Measurements from ENCODE around the gene CYS1. TPM values are rescaled to one million over a fixed set of nuclear protein-coding genes. Genes with fewer than 3 reads are reported as not detected.

The CYS1 gene
- total RNA-seq, 1 experiment from 2014 or later, result not detected

DNA sequence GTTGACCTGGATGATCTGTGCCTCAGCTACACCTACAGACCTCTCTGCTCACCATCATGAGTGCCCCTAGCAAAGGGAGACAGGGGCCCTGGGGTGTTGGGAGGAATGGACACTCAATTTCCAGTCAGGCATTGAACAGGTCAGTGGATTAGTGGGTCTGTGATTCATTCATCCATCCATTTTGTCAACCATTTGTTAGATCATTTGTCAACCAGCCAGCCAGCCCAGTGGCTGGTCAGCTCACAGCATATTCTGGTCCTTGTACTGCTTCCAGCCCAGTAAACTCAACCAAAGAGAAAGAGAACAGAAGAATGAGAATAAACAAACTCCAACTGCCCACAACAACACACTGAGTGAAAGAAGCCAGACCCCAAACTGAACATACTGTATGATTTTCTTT is 41.5 kb downstream of the CYS1 start:
- Mint-ChIP-seq H3K27me3 (ENCODE audit: insufficient read depth, unreplicated experiment) (no peaks in the 10 kb centered on the region), H3K36me3 (ENCODE audit: insufficient read depth, unreplicated experiment) (no peaks in the 10 kb centered on the region), H3K4me3 (ENCODE audit: unreplicated experiment) (no peak overlapping the region), H3K27ac (ENCODE audit: low read depth, unreplicated experiment) (no peak overlapping the region), H3K9me3 (ENCODE audit: unreplicated experiment) (no peaks in the 10 kb centered on the region), H3K4me1 (ENCODE audit: insufficient read depth, unreplicated experiment) (no peaks in the 10 kb centered on the region)
- BruUV-seq (replicated peaks), result no TSS peak
- CTCF ChIA-PET, result interaction anchor here (3.0 kb wide), 1 partner anchor 55 kb away, joined by 17 read pairs; no protein-coding TSS in a partner anchor
- DNase-seq (ENCODE audit: unreplicated experiment), result no peak
- TF ChIP-seq, protein P1, sequence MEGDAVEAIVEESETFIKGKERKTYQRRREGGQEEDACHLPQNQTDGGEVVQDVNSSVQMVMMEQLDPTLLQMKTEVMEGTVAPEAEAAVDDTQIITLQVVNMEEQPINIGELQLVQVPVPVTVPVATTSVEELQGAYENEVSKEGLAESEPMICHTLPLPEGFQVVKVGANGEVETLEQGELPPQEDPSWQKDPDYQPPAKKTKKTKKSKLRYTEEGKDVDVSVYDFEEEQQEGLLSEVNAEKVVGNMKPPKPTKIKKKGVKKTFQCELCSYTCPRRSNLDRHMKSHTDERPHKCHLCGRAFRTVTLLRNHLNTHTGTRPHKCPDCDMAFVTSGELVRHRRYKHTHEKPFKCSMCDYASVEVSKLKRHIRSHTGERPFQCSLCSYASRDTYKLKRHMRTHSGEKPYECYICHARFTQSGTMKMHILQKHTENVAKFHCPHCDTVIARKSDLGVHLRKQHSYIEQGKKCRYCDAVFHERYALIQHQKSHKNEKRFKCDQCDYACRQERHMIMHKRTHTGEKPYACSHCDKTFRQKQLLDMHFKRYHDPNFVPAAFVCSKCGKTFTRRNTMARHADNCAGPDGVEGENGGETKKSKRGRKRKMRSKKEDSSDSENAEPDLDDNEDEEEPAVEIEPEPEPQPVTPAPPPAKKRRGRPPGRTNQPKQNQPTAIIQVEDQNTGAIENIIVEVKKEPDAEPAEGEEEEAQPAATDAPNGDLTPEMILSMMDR (IDR thresholded peaks at IDR 0.05; ENCODE audit: unreplicated experiment), result no peak
- POLR2A ChIA-PET, result interaction anchor here (0.5 to 0.6 kb wide), 2 partner anchors 13 to 75 kb away, joined by 3 to 5 read pairs; no protein-coding TSS in a partner anchor
- intact Hi-C loops (cut with micrococcal nuclease), result no loop called here

DNA sequence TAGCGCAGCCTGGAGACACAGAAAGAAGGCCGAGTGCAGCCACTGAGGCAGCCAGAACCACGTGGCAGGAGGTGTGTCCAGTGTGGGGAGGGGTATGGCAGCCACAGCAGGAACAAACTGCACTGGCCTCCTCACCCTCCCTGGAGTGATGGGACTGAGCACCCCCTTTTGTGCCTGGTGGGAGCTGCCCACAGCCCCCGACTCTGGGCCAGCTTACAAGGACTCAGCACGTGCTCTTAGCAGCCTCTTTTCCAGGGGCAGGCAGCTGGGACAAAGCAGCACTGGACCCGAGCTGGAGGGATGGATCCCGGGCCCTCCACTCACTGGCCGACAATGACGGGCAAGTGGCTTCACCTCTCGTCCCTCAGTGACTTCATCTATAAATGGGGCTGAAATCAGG is 42.1 kb downstream of the CYS1 start:
- intact Hi-C loops (cut with micrococcal nuclease), result no loop called here
- Mint-ChIP-seq H3K36me3 (ENCODE audit: insufficient read depth, unreplicated experiment) (no peaks in the 10 kb centered on the region), H3K27me3 (ENCODE audit: insufficient read depth, unreplicated experiment) (no peaks in the 10 kb centered on the region), H3K9me3 (ENCODE audit: unreplicated experiment) (no peaks in the 10 kb centered on the region), H3K27ac (ENCODE audit: low read depth, unreplicated experiment) (no peak overlapping the region), H3K4me1 (ENCODE audit: insufficient read depth, unreplicated experiment) (no peaks in the 10 kb centered on the region), H3K4me3 (ENCODE audit: unreplicated experiment) (no peak overlapping the region)
- TF ChIP-seq, protein P1 (IDR thresholded peaks at IDR 0.05; ENCODE audit: unreplicated experiment), result no peak
- CTCF ChIA-PET, result interaction anchor here (3.0 kb wide), 1 partner anchor 54 kb away, joined by 17 read pairs; no protein-coding TSS in a partner anchor
- POLR2A ChIA-PET, result no interaction called here
- no peak for DNase-seq (ENCODE audit: unreplicated experiment)
- BruUV-seq (replicated peaks), result no TSS peak

DNA sequence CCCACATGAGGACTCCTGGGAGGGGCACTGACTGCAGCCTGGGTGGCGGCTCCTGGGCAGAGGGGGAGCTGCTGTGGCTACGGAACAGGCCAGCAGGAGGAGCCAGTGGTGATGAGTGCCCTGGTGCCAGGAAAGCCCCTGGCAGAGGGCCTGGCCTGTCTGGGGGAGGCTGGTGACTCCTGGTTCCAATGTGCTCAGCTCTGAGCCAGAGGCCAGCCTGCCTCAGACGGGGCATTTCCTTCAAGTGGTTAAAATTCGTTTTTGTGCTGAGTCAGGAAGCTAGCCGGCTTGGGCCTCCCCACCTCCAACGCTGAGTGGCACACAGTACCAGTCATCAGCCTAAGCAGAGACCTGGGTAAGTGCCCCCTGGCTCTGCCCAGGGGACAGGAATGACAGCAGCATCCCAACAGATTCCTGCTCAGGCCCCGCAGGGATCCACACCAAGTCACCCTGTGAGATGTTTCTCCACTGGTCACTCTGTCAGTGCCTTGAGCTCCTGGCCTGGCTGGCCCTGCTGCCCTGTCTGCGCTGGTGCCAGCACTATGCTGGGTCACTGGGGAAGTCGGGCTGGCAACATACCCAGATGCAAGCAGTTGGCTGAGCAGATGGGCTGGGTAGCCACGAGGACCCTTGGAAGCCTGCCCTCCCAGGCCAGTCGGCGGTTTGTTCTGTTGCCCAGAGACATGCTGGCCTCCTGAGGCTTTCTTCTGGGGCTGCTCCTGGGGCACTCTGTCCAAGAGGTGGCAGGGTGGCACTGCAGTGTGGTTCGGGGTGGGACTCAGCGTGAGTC is 43.9 kb downstream of the CYS1 start:
- no peaks in the 10 kb centered on the region for H3K27me3 Mint-ChIP-seq (ENCODE audit: insufficient read depth, unreplicated experiment)
- no TSS peak for BruUV-seq (replicated peaks)
- no peaks in the 10 kb centered on the region for H3K9me3 Mint-ChIP-seq (ENCODE audit: unreplicated experiment)
- CTCF ChIA-PET, result interaction anchor here (0.6 to 1.9 kb wide), 8 partner anchors 11 to 701 kb away, joined by 3 to 9 read pairs (median 4); no protein-coding TSS in a partner anchor
- TF ChIP-seq, protein P1 (IDR thresholded peaks at IDR 0.05; ENCODE audit: unreplicated experiment), result peak; percentile 49
- H3K36me3 Mint-ChIP-seq (ENCODE audit: insufficient read depth, unreplicated experiment), result no peaks in the 10 kb centered on the region
- POLR2A ChIA-PET, result interaction anchor here (0.7 kb wide), 1 partner anchor 81 kb away, joined by 3 read pairs; no protein-coding TSS in a partner anchor
- intact Hi-C loops (cut with micrococcal nuclease), result no loop called here
- H3K4me1 Mint-ChIP-seq (ENCODE audit: insufficient read depth, unreplicated experiment), result no peaks in the 10 kb centered on the region
- DNase-seq (ENCODE audit: unreplicated experiment), result peak; percentile 91
- no peak overlapping the region for H3K27ac Mint-ChIP-seq (ENCODE audit: low read depth, unreplicated experiment)
- no peak overlapping the region for H3K4me3 Mint-ChIP-seq (ENCODE audit: unreplicated experiment)

DNA sequence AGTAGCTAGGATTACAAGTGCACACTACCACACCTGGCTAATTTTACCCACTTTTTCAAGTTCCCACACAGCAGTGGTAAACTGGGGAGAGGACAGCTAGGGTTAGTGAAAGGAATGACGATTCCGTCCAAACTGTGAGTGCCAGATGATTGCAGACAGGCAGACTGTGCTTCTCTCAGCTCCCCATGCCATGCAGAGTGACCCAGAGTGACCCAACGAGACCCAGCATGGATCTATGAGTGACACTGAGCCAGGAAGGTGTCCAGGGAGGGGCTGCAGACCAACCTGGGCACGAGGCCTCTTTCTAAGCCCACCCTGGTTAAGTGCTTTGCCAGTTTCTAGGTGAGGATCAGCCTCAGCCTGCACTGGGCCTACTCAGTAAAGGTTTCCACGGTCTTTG is 44.6 kb downstream of the CYS1 start:
- POLR2A ChIA-PET, result interaction anchor here (0.8 kb wide), 1 partner anchor 21 kb away, joined by 3 read pairs; no protein-coding TSS in a partner anchor

More for the DNA sequence above, 44.6 kb downstream of the CYS1 start:
- Mint-ChIP-seq H3K27me3 (ENCODE audit: insufficient read depth, unreplicated experiment) (no peaks in the 10 kb centered on the region), H3K4me1 (ENCODE audit: insufficient read depth, unreplicated experiment) (no peaks in the 10 kb centered on the region), H3K4me3 (ENCODE audit: unreplicated experiment) (no peak overlapping the region), H3K36me3 (ENCODE audit: insufficient read depth, unreplicated experiment) (no peaks in the 10 kb centered on the region), H3K9me3 (ENCODE audit: unreplicated experiment) (no peaks in the 10 kb centered on the region), H3K27ac (ENCODE audit: low read depth, unreplicated experiment) (peak overlapping the region; percentile 5)
- DNase-seq (ENCODE audit: unreplicated experiment), result no peak
- TF ChIP-seq, protein P1 (IDR thresholded peaks at IDR 0.05; ENCODE audit: unreplicated experiment), result no peak
- BruUV-seq (replicated peaks), result no TSS peak
- CTCF ChIA-PET, result interaction anchor here (0.6 to 4.2 kb wide), 9 partner anchors 12 to 701 kb away, joined by 3 to 18 read pairs (median 4); no protein-coding TSS in a partner anchor
- intact Hi-C loops (cut with micrococcal nuclease), result no loop called here
